ENCODE data around the gene FNTB.
A peak's percentile ranks its signal among the peaks of the same experiment; 100 is the strongest.
"Not testable (repeated sequence)": the region's sequence is repeated elsewhere in the genome, so short reads cannot be mapped to it uniquely, and the experiment has no call there.

Gene FNTB

GRCh38 chr14:65079201-65079600 lies 92.5 kb downstream of the FNTB start:
- Histone ChIP-seq H3K27ac (peak overlapping the region; percentile 92), H3K9me3 (no peaks in the 10 kb centered on the region), H3K27me3 (no peaks in the 10 kb centered on the region), H3K4me1 (ENCODE audit: control insufficient read depth in 1 of 2, insufficient read depth in 1 of 2, low read depth in 1 of 2, low read length in 1 of 2) (peaks cover 89 to 94% of the 10 kb centered on the region in 2 experiments), H3K36me3 (peaks cover 41% of the 10 kb centered on the region), H3K4me3 (ENCODE audit: low read depth in 1 of 2, low read length in 1 of 2) (peak overlapping the region; percentile 45)
- TF ChIP-seq CTCF (IDR thresholded peaks at IDR 0.05), result peak; percentile 19

- no peak for TF ChIP-seq CTCF (IDR thresholded peaks at IDR 0.05)
- Histone ChIP-seq H3K27ac (peak overlapping the region; percentile 92), H3K9me3 (no peaks in the 10 kb centered on the region), H3K4me3 (ENCODE audit: low read depth in 1 of 2, low read length in 1 of 2) (peak overlapping the region in 1 of 2 experiments; percentile 45), H3K27me3 (no peaks in the 10 kb centered on the region), H3K4me1 (ENCODE audit: control insufficient read depth in 1 of 2, insufficient read depth in 1 of 2, low read depth in 1 of 2, low read length in 1 of 2) (peaks cover 84 to 88% of the 10 kb centered on the region in 2 experiments), H3K36me3 (peaks cover 44% of the 10 kb centered on the region)
Observed at GRCh38 chr14:65079768-65080167, 93.1 kb downstream of the FNTB start.

- Histone ChIP-seq H3K4me3 (ENCODE audit: low read depth in 1 of 2, low read length in 1 of 2) (peak overlapping the region in 1 of 2 experiments; percentile 42), H3K36me3 (peaks cover 55% of the 10 kb centered on the region), H3K27ac (peak overlapping the region; percentile 92), H3K4me1 (ENCODE audit: control insufficient read depth in 1 of 2, insufficient read depth in 1 of 2, low read depth in 1 of 2, low read length in 1 of 2) (peaks cover 70 to 75% of the 10 kb centered on the region in 2 experiments), H3K9me3 (no peaks in the 10 kb centered on the region), H3K27me3 (no peaks in the 10 kb centered on the region)
- TF ChIP-seq CTCF (IDR thresholded peaks at IDR 0.05), result no peak
Observed at GRCh38 chr14:65080960-65081747, 94.5 kb downstream of the FNTB start.

GRCh38 chr14:65082930-65083329 lies 96.2 kb downstream of the FNTB start:
- Histone ChIP-seq H3K27ac (peak overlapping the region; percentile 92), H3K4me1 (ENCODE audit: control insufficient read depth in 1 of 2, insufficient read depth in 1 of 2, low read depth in 1 of 2, low read length in 1 of 2) (peaks cover 52 to 57% of the 10 kb centered on the region in 2 experiments), H3K9me3 (no peaks in the 10 kb centered on the region), H3K36me3 (peaks cover 55% of the 10 kb centered on the region), H3K4me3 (ENCODE audit: low read depth in 1 of 2, low read length in 1 of 2) (no peak overlapping the region), H3K27me3 (no peaks in the 10 kb centered on the region)
- TF ChIP-seq CTCF (IDR thresholded peaks at IDR 0.05), result no peak

GRCh38 chr14:65084554-65085505 lies 98.1 kb downstream of the FNTB start:
- Histone ChIP-seq H3K36me3 (peaks cover 73% of the 10 kb centered on the region), H3K27ac (peak overlapping the region; percentile 92), H3K27me3 (no peaks in the 10 kb centered on the region)

GRCh38 chr14:65086686-65087085 lies 100.0 kb downstream of the FNTB start:
- not testable (repeated sequence) for H3K9me3 ChIP-seq; H3K27me3 ChIP-seq; H3K4me3 ChIP-seq (ENCODE audit: low read depth in 1 of 2, low read length in 1 of 2)
- H3K27ac ChIP-seq, result peak overlapping the region; percentile 49
- H3K4me1 ChIP-seq (ENCODE audit: control insufficient read depth in 1 of 2, insufficient read depth in 1 of 2, low read depth in 1 of 2, low read length in 1 of 2), result peaks cover 15 to 19% of the 10 kb centered on the region in 2 experiments
- H3K36me3 ChIP-seq, result peaks cover 88% of the 10 kb centered on the region

More at GRCh38 chr14:65084554-65085505, 98.1 kb downstream of the FNTB start:
- Histone ChIP-seq H3K9me3 (no peaks in the 10 kb centered on the region), H3K4me3 (ENCODE audit: low read depth in 1 of 2, low read length in 1 of 2) (no peak overlapping the region), H3K4me1 (ENCODE audit: control insufficient read depth in 1 of 2, insufficient read depth in 1 of 2, low read depth in 1 of 2, low read length in 1 of 2) (peaks cover 33 to 38% of the 10 kb centered on the region in 2 experiments)
- no peak for TF ChIP-seq CTCF (IDR thresholded peaks at IDR 0.05)

GRCh38 chr14:65087835-65088234 lies 101.1 kb downstream of the FNTB start:
- H3K4me1 ChIP-seq (ENCODE audit: control insufficient read depth in 1 of 2, insufficient read depth in 1 of 2, low read depth in 1 of 2, low read length in 1 of 2); H3K4me3 ChIP-seq (ENCODE audit: low read depth in 1 of 2, low read length in 1 of 2); H3K27me3 ChIP-seq; H3K9me3 ChIP-seq; H3K27ac ChIP-seq: not testable (repeated sequence)
- peaks cover 94% of the 10 kb centered on the region for H3K36me3 ChIP-seq
